PC-3 (cell line): ENCODE measurements around the gene PLA2G2A.

ENCODE experiments used
- EZH2 ChIP-seq: fragments of 300-600 bp; sonication (generic); IDR thresholded peaks from one replicate; pipeline ENCODE4 v1.6.1; 2017; ENCODE audit warnings: antibody characterized with exemption, mild to moderate bottlenecking, low read length; ENCODE audit not compliant: unreplicated experiment
- TF ChIP-seq, protein P1 (sequence below): fragments of 300-600 bp; sonication (generic); conservative IDR thresholded peaks from 2 replicates; pipeline ENCODE4 v1.5.1; 2017; ENCODE audit warnings: antibody characterized with exemption, low read depth, mild to moderate bottlenecking, low read length

DNA sequence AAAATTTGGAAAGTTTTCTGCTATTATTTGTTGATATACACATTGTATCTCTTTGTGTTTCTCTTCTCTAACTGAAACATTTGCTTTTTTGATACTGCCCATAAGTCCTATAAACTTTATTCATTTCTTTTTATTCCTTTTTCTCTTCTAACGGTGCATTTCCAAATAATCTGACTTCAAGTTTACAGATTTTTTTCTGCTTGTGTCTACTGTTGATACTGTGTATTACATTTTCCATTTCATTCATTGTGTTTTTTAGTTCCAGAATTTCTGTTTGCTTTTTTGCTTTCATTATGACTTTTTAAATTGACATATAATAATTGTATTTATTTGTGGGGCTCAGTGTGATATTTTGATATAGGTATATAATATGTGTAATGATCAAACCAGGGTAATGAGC, 38.3 kb upstream of the PLA2G2A start:
- TF ChIP-seq, protein P1, sequence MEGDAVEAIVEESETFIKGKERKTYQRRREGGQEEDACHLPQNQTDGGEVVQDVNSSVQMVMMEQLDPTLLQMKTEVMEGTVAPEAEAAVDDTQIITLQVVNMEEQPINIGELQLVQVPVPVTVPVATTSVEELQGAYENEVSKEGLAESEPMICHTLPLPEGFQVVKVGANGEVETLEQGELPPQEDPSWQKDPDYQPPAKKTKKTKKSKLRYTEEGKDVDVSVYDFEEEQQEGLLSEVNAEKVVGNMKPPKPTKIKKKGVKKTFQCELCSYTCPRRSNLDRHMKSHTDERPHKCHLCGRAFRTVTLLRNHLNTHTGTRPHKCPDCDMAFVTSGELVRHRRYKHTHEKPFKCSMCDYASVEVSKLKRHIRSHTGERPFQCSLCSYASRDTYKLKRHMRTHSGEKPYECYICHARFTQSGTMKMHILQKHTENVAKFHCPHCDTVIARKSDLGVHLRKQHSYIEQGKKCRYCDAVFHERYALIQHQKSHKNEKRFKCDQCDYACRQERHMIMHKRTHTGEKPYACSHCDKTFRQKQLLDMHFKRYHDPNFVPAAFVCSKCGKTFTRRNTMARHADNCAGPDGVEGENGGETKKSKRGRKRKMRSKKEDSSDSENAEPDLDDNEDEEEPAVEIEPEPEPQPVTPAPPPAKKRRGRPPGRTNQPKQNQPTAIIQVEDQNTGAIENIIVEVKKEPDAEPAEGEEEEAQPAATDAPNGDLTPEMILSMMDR: no peak
- no peak for TF ChIP-seq EZH2
